A549 (cell line): Measurements from ENCODE around the gene NHEJ1. TPM values are rescaled to one million over a fixed set of nuclear protein-coding genes. Genes with fewer than 3 reads are reported as not detected.

ENCODE experiments used
- ATAC-seq, 2 experiments: fragments of 200-7000 bp in 1 of 2; fragments of >200 bp in 1 of 2; cut with Nextera tagmentation in 1 of 2; cut with Tn5 transposase in 1 of 2; 3 replicates each; pipeline versions ENCODE4 v1.8.0 to v1.9.1; 2018 to 2020; ENCODE audit warnings: mild to moderate bottlenecking in 1 of 2, moderate library complexity in 1 of 2
- CTCF ChIA-PET: fragments of 300-600 bp; sonication (Branson Sonifier 250); formaldehyde crosslinking; extraction: SDS; loops from one replicate; lab custom pipeline; 2021; ENCODE audit warnings: antibody characterized with exemption, inconsistent platforms; lab: Yijun Ruan, JAX
- POLR2A ChIA-PET: fragments of 350-600 bp; formaldehyde crosslinking; extraction: SDS; loops from one replicate; lab custom pipeline; 2021; ENCODE audit warnings: antibody characterized with exemption, inconsistent platforms; lab: Yijun Ruan, JAX
- DNase-seq, 2 experiments: peaks; one replicate each; pipeline versions ENCODE4 v3.0.0 to v3.0.0-alpha.2; 2011 to 2016; ENCODE audit warnings: low read depth in 1 of 2, low spot score in 1 of 2
- FAIRE-seq: peaks from 2 replicates; lab custom pipeline; 2011; peaks lifted over from hg19 to GRCh38; lab: Jason Lieb, UNC
- H3K27ac ChIP-seq, 2 experiments: fragments of >200 bp; sonication (Bioruptor Twin); formaldehyde crosslinking; 3 replicates each; pipeline ENCODE4 v1.5.1; 2016 to 2017
- H3K4me1 ChIP-seq: fragments of >200 bp; sonication (Bioruptor Twin); formaldehyde crosslinking; 3 replicates; pipeline ENCODE4 v1.6.1; 2016
- H3K4me2 ChIP-seq: fragments of >200 bp; sonication (Bioruptor Twin); formaldehyde crosslinking; 3 replicates; pipeline ENCODE4 v1.6.1; 2016
- H3K4me3 ChIP-seq: fragments of >200 bp; sonication (Bioruptor Twin); formaldehyde crosslinking; 3 replicates; pipeline ENCODE4 v1.5.1; 2016
- H3K9me3 ChIP-seq: fragments of >200 bp; sonication (Bioruptor Twin); formaldehyde crosslinking; 3 replicates; pipeline ENCODE4 v1.6.1; 2016
- CHD4 ChIP-seq: fragments of 200-600 bp; sonication (generic); IDR thresholded peaks from 2 replicates; pipeline ENCODE4 v1.6.1; 2016; ENCODE audit warnings: antibody characterized with exemption, mild to moderate bottlenecking, borderline replicate concordance
- EHMT2 ChIP-seq: fragments of 200-600 bp; sonication (generic); IDR thresholded peaks from 2 replicates; pipeline ENCODE4 v1.6.1; 2016; ENCODE audit warnings: antibody characterized with exemption, low read depth, mild to moderate bottlenecking, moderate library complexity
- FOSL2 ChIP-seq, 2 experiments: fragments of 450-650 bp in 1 of 2; fragments of >200 bp in 1 of 2; sonication (Bioruptor Twin) in 1 of 2; formaldehyde crosslinking; IDR thresholded peaks; 2 replicates each; pipeline versions ENCODE4 v1.5.0 to v1.6.1; 2016 to 2020; ENCODE audit warnings: mild to moderate bottlenecking in 1 of 2, moderate library complexity in 1 of 2
- GATA3 ChIP-seq: IDR thresholded peaks from 2 replicates; pipeline ENCODE4 v1.6.1; 2012; ENCODE audit warnings: borderline replicate concordance
- HDAC2 ChIP-seq: fragments of 200-600 bp; sonication (generic); IDR thresholded peaks from 2 replicates; pipeline ENCODE4 v1.6.1; 2016
- HOXB13 ChIP-seq: fragments of 250-450 bp; sonication (Bioruptor Pico); IDR thresholded peaks from 2 replicates; pipeline ENCODE4 v1.5.0; 2020; ENCODE audit warnings: low read depth, mild to moderate bottlenecking, moderate library complexity
- JUNB ChIP-seq: fragments of >200 bp; sonication (Bioruptor Twin); formaldehyde crosslinking; IDR thresholded peaks from 2 replicates; pipeline ENCODE4 v1.6.1; 2016
- RFX5 ChIP-seq: fragments of 450-650 bp; IDR thresholded peaks from 2 replicates; pipeline ENCODE4 v1.7.1; 2014; ENCODE audit warnings: antibody characterized with exemption, mild to moderate bottlenecking, moderate library complexity
- RNF2 ChIP-seq: fragments of 200-600 bp; sonication (generic); IDR thresholded peaks from 2 replicates; pipeline ENCODE4 v1.6.1; 2016; ENCODE audit warnings: low read depth, mild to moderate bottlenecking, antibody characterized with exemption, moderate library complexity, borderline replicate concordance
- ZC3H11A ChIP-seq: fragments of 450-650 bp; IDR thresholded peaks from 2 replicates; pipeline ENCODE4 v1.6.1; 2014; ENCODE audit warnings: antibody characterized with exemption, mild to moderate bottlenecking
- ZSCAN20 ChIP-seq: fragments of 250-450 bp; sonication (Bioruptor Pico); IDR thresholded peaks from 2 replicates; pipeline ENCODE4 v1.8.0; 2022; ENCODE audit warnings: mild to moderate bottlenecking, moderate library complexity
- WGBS: methylation state at CpG from one replicate; pipeline ENCODE4 v1.1.6; 2017; ENCODE audit errors: missing lambda C conversion rate; 5-methylcytosine and 5-hydroxymethylcytosine counted together
- polyA plus RNA-seq, 4 experiments: library from polyadenylated mRNA; depleted of rRNA in 3 of 4; stranded (reverse); fragments of >200 nt; fragmentation: RNase III in 1 of 4; extraction: RNeasy Plus Mini Kit Qiagen cat#74134 plus additional on column Dnase treatment in 1 of 4; gene quantifications; 2 replicates in 3 of 4; 3 replicates in 1 of 4; pipeline ENCODE4 v1.2.3, GENCODE V29; 2011 to 2017
- TF ChIP-seq, protein P1 (sequence below): fragments of 250-450 bp; sonication (Bioruptor Pico); IDR thresholded peaks from 2 replicates; pipeline ENCODE4 v1.5.0; 2021; ENCODE audit warnings: mild to moderate bottlenecking, moderate library complexity, borderline replicate concordance
- TF ChIP-seq, protein P2 (sequence below): IDR thresholded peaks from 2 replicates; pipeline ENCODE4 v1.6.1; 2012
- TF ChIP-seq, protein P3 (sequence below): fragments of 450-650 bp; IDR thresholded peaks from 2 replicates; pipeline ENCODE4 v1.6.1; 2014; ENCODE audit warnings: antibody characterized with exemption
- TF ChIP-seq, protein P4 (sequence below): fragments of 150-350 bp; IDR thresholded peaks from 2 replicates; pipeline ENCODE4 v1.6.1; 2014; ENCODE audit warnings: low read depth, mild to moderate bottlenecking, low read length
- TF ChIP-seq, protein P5 (sequence below): fragments of 250-450 bp; sonication (Bioruptor Pico); IDR thresholded peaks from 2 replicates; pipeline ENCODE4 v1.5.0; 2020; ENCODE audit warnings: low read depth, mild to moderate bottlenecking, moderate library complexity
- TF ChIP-seq, protein P6 (sequence below): fragments of 200-600 bp; sonication (generic); IDR thresholded peaks from 2 replicates; pipeline ENCODE4 v1.6.1; 2016; ENCODE audit warnings: antibody characterized with exemption, mild to moderate bottlenecking, moderate library complexity

NHEJ1 gene
- polyA plus RNA-seq, 2 of the 4 experiments (the other 2 are of a cell fraction) = 18.5 to 31.8 TPM

DNA sequence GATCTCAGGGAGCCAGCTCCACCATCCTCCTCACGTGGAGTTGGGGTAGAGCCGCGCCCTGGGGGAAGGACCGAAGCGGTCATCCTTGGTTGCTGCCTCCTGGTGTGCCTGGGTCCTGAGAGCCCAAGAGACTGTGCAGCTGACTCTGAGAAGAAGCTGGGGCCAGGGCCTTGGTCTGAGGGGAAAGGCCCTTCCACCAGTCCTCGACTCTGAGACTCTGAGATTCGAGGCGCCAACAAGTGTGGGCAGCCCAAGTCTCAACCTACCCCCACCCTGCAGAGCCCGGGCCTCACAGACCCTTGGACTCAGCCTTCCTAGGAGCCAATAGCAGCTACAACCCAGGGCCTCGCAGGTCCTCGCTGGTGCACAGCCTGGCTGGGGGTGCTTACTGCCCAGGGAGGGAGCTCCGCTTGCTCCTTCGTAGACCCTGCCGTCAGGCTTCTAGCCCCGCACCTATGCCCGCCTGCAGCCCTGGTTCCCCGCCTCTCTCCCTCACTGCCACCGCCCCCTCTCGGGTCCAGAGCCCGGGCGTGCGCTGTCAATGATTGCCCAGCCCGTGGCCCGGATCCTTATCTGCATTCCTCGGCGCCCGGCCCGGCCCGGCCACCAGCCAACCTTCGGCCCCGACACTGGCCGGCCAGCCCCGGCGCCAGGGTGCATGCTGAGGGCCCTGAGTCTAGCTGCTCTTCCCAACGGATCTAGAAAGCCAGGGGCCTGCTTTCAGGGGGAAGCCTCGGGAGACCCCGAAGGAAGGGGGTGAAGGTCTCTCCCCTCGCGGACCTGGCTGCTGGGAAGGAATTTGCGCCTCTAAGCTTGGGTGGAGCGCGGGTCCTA is 101.9 kb downstream of the NHEJ1 start:
- H3K4me2 ChIP-seq = peak overlapping the region; percentile 97
- H3K27ac ChIP-seq = no peak overlapping the region
- no peak for FAIRE-seq
- H3K4me3 ChIP-seq = peak overlapping the region; percentile 53
- CTCF ChIA-PET = interaction anchor here (0.6 to 12.2 kb wide), 57 partner anchors 12 to 492 kb away, joined by 3 to 332 read pairs (median 5); partner anchors contain the start of genes CFAP65, CNPPD1, CRYBA2 and DNPEP
- H3K4me1 ChIP-seq = peaks cover 26% of the 10 kb centered on the region
- peak; percentile 51 to 67 for ATAC-seq
- 15% methylated on average over 24 of the region's 42 CpGs for WGBS
- no peak for DNase-seq
- TF ChIP-seq, protein P1, sequence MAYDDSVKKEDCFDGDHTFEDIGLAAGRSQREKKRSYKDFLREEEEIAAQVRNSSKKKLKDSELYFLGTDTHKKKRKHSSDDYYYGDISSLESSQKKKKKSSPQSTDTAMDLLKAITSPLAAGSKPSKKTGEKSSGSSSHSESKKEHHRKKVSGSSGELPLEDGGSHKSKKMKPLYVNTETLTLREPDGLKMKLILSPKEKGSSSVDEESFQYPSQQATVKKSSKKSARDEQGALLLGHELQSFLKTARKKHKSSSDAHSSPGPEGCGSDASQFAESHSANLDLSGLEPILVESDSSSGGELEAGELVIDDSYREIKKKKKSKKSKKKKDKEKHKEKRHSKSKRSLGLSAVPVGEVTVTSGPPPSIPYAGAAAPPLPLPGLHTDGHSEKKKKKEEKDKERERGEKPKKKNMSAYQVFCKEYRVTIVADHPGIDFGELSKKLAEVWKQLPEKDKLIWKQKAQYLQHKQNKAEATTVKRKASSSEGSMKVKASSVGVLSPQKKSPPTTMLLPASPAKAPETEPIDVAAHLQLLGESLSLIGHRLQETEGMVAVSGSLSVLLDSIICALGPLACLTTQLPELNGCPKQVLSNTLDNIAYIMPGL (CRISPR knock-in tag) = no peak
- TF ChIP-seq, protein P2, sequence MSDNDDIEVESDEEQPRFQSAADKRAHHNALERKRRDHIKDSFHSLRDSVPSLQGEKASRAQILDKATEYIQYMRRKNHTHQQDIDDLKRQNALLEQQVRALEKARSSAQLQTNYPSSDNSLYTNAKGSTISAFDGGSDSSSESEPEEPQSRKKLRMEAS = no peak
- TF ChIP-seq, protein P3, sequence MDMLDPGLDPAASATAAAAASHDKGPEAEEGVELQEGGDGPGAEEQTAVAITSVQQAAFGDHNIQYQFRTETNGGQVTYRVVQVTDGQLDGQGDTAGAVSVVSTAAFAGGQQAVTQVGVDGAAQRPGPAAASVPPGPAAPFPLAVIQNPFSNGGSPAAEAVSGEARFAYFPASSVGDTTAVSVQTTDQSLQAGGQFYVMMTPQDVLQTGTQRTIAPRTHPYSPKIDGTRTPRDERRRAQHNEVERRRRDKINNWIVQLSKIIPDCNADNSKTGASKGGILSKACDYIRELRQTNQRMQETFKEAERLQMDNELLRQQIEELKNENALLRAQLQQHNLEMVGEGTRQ = no peak
- TF ChIP-seq EHMT2 (no peak), RFX5 (no peak), RNF2 (no peak), ZC3H11A (no peak), HOXB13 (CRISPR knock-in tag) (no peak), FOSL2 (IDR thresholded peaks at IDR 0.05) (no peak), FOSL2 (CRISPR knock-in tag; IDR thresholded peaks at IDR 0.05) (no peak), CHD4 (no peak), HDAC2 (no peak), JUNB (no peak), GATA3 (no peak), ZSCAN20 (CRISPR knock-in tag) (no peak)
- TF ChIP-seq, protein P4, sequence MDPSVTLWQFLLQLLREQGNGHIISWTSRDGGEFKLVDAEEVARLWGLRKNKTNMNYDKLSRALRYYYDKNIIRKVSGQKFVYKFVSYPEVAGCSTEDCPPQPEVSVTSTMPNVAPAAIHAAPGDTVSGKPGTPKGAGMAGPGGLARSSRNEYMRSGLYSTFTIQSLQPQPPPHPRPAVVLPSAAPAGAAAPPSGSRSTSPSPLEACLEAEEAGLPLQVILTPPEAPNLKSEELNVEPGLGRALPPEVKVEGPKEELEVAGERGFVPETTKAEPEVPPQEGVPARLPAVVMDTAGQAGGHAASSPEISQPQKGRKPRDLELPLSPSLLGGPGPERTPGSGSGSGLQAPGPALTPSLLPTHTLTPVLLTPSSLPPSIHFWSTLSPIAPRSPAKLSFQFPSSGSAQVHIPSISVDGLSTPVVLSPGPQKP = no peak
- TF ChIP-seq, protein P5, sequence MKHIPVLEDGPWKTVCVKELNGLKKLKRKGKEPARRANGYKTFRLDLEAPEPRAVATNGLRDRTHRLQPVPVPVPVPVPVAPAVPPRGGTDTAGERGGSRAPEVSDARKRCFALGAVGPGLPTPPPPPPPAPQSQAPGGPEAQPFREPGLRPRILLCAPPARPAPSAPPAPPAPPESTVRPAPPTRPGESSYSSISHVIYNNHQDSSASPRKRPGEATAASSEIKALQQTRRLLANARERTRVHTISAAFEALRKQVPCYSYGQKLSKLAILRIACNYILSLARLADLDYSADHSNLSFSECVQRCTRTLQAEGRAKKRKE (CRISPR knock-in tag) = no peak
- TF ChIP-seq, protein P6, sequence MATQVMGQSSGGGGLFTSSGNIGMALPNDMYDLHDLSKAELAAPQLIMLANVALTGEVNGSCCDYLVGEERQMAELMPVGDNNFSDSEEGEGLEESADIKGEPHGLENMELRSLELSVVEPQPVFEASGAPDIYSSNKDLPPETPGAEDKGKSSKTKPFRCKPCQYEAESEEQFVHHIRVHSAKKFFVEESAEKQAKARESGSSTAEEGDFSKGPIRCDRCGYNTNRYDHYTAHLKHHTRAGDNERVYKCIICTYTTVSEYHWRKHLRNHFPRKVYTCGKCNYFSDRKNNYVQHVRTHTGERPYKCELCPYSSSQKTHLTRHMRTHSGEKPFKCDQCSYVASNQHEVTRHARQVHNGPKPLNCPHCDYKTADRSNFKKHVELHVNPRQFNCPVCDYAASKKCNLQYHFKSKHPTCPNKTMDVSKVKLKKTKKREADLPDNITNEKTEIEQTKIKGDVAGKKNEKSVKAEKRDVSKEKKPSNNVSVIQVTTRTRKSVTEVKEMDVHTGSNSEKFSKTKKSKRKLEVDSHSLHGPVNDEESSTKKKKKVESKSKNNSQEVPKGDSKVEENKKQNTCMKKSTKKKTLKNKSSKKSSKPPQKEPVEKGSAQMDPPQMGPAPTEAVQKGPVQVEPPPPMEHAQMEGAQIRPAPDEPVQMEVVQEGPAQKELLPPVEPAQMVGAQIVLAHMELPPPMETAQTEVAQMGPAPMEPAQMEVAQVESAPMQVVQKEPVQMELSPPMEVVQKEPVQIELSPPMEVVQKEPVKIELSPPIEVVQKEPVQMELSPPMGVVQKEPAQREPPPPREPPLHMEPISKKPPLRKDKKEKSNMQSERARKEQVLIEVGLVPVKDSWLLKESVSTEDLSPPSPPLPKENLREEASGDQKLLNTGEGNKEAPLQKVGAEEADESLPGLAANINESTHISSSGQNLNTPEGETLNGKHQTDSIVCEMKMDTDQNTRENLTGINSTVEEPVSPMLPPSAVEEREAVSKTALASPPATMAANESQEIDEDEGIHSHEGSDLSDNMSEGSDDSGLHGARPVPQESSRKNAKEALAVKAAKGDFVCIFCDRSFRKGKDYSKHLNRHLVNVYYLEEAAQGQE = no peak
- TF ChIP-seq, all 56 proteins: peak for 0
- POLR2A ChIA-PET = interaction anchor here (0.6 to 1.0 kb wide), 2 partner anchors 147 to 170 kb away, joined by 3 read pairs; partner anchors contain the start of genes ANKZF1 and ATG9A
- H3K9me3 ChIP-seq = no peaks in the 10 kb centered on the region
